Measurements from ENCODE around the gene TBC1D17.

GRCh38 chr19:49883094-49883493 is 5.6 kb downstream of the TBC1D17 start:
- TF ChIP-seq CTCF (IDR thresholded peaks at IDR 0.05; ENCODE audit: low read length) (no peak), EZH2 (IDR thresholded peaks at IDR 0.05; ENCODE audit: borderline replicate concordance, low read length) (no peak)
